ENCODE data around the gene C1orf226. TPM values are rescaled to one million over a fixed set of nuclear protein-coding genes. Genes with fewer than 3 reads are reported as not detected.

C1orf226 gene, protein sequence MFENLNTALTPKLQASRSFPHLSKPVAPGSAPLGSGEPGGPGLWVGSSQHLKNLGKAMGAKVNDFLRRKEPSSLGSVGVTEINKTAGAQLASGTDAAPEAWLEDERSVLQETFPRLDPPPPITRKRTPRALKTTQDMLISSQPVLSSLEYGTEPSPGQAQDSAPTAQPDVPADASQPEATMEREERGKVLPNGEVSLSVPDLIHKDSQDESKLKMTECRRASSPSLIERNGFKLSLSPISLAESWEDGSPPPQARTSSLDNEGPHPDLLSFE
- total RNA-seq: under 0.01 and 1.6 TPM in 2 replicates

DNA sequence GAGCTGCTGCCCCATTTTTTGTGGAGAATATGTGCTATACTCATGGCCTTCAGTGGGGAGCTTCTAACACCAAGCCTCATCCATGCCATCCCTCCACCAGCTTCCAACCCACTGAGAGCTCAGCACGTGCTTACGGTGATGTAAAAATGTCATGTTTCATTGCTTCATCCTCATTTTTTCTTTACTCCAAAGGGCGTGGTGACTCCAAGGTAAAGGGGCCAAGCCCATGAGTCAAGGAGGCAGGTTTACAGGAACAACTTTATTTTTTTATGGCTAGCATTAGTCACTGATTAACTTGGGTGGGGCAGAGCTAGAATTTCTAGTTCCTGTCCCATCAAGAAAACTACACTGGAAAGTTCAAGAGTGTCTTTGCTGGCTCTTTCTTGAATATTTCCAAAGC is at the start of gene C1orf226:
Gene C1orf226, plus strand, starts transcription at position 346 of the 400 bp plus-strand sequence. CDS start 174 bp downstream, outside the sequence.

DNA sequence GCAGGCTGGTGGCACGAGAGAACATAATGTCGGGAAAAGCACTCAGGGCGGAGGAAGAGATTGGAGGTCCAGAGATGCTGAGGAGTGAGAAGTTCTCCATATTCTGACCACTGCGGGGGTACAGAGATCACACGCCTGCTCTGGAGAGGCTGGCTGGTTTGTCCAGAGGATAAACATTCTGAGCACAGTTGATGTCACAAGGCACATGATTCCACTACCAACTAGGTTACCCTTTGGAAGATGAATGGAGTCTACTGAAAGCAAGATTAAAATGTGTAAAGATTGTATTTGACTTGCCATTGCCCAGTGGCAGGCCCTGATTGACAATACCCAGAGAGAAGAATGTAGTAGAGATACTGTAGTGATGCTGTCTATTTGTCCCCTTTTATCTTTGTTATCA is 4.8 kb upstream of the C1orf226 start, which contains the start of gene SPATA46:
Gene SPATA46, minus strand, starts transcription at position 164 of the 400 bp plus-strand sequence. Its CDS starts 64 bp downstream, at position 100.

DNA sequence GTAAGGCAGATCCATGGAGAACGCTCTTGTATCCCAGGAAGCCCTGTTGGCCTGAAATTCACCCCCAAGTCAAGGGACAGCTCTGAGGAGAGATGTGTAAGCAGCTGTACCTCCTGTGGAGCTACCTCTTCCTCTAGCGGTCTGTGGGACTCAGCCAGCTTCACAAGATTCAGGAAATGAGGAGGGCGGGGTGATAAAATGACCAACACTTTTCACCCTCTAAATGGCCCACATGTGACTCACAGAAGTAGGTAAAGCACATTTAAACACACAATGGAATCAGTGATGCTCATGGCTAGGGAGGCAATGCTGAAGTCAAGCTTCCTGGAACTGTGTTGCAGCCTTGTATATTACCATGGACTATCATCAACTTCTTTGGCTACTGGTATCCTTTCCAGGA is 30.5 kb downstream of the C1orf226 start, which contains the start of gene SH2D1B:
Gene SH2D1B, minus strand, starts transcription at position 135 of the 400 bp plus-strand sequence. Its CDS starts 120 bp downstream, at position 15.

Other genes with a start within 250 kb of the C1orf226 start
- gene SPATA46, start 4.9 kb upstream of the C1orf226 start, total RNA-seq: not detected in 2 replicates
- 0.07 TPM in 1 of 2 replicates, not detected in the other for gene SH2D1B, start 30.4 kb downstream of the C1orf226 start, total RNA-seq
- 75.2 and 85.1 TPM in 2 replicates for gene UHMK1, start 116.1 kb downstream of the C1orf226 start, total RNA-seq
- gene UAP1, start 180.0 kb downstream of the C1orf226 start, total RNA-seq: 122 and 179 TPM in 2 replicates